GM10248 (cell line): ENCODE results near the gene UNC5C.

Source experiments
- CTCF ChIA-PET: fragments of 300-600 bp; sonication (Branson Sonifier 250); formaldehyde crosslinking; extraction: SDS; loops from one replicate; lab custom pipeline; 2021; ENCODE audit warnings: antibody characterized with exemption; lab: Yijun Ruan, JAX
- POLR2A ChIA-PET: fragments of 350-650 bp; sonication (Branson Sonifier 250); formaldehyde crosslinking; extraction: SDS; loops from one replicate; lab custom pipeline; 2020; ENCODE audit warnings: antibody characterized with exemption; lab: Yijun Ruan, JAX
- DNase-seq: peaks from one replicate; pipeline ENCODE4 v3.0.0; 2012; ENCODE audit errors: extremely low spot score
- TF ChIP-seq, protein P1 (sequence below): IDR thresholded peaks from 2 replicates; pipeline ENCODE4 v1.5.1; 2012; ENCODE audit warnings: mild to moderate bottlenecking, low read depth; ENCODE audit errors: extremely low read depth, missing control alignments, control extremely low read depth

UNC5C gene

DNA sequence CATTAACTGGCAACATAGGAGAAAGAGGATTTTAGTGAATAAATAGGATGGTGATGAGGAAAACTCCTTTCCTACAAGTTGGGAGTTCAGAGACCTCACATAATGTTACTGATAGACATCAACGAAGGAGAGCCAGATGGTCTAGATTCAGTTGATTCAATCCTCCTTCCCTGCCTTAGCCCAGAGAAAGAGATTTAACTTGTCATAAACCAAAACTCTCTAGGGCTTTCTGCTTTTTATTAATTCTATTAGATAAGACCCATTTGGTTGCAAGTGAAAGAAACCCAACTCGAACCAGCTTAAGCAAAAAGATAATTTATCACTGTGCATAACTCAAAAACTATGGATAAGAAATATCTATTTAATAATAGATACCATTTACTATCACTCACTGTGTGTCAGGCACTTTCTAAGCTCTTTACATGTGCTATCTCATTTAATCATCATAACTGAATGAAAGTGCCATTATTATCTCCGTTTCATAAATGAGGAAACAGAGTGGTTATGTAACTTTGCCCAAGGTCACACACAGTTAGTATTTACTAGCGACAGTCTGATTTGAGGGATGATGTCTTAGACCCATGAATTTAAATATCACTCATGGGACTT lies 4.3 kb upstream of the UNC5C start:
- ChIA-PET CTCF (no interaction called here), POLR2A (no interaction called here)
- DNase-seq, result no peak
- TF ChIP-seq, protein P1, sequence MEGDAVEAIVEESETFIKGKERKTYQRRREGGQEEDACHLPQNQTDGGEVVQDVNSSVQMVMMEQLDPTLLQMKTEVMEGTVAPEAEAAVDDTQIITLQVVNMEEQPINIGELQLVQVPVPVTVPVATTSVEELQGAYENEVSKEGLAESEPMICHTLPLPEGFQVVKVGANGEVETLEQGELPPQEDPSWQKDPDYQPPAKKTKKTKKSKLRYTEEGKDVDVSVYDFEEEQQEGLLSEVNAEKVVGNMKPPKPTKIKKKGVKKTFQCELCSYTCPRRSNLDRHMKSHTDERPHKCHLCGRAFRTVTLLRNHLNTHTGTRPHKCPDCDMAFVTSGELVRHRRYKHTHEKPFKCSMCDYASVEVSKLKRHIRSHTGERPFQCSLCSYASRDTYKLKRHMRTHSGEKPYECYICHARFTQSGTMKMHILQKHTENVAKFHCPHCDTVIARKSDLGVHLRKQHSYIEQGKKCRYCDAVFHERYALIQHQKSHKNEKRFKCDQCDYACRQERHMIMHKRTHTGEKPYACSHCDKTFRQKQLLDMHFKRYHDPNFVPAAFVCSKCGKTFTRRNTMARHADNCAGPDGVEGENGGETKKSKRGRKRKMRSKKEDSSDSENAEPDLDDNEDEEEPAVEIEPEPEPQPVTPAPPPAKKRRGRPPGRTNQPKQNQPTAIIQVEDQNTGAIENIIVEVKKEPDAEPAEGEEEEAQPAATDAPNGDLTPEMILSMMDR, result no peak

GRCh38 chr4:95551653-95552052 lies 2.9 kb upstream of the UNC5C start:
- POLR2A ChIA-PET, result no interaction called here
- TF ChIP-seq, protein P1, result no peak

DNA sequence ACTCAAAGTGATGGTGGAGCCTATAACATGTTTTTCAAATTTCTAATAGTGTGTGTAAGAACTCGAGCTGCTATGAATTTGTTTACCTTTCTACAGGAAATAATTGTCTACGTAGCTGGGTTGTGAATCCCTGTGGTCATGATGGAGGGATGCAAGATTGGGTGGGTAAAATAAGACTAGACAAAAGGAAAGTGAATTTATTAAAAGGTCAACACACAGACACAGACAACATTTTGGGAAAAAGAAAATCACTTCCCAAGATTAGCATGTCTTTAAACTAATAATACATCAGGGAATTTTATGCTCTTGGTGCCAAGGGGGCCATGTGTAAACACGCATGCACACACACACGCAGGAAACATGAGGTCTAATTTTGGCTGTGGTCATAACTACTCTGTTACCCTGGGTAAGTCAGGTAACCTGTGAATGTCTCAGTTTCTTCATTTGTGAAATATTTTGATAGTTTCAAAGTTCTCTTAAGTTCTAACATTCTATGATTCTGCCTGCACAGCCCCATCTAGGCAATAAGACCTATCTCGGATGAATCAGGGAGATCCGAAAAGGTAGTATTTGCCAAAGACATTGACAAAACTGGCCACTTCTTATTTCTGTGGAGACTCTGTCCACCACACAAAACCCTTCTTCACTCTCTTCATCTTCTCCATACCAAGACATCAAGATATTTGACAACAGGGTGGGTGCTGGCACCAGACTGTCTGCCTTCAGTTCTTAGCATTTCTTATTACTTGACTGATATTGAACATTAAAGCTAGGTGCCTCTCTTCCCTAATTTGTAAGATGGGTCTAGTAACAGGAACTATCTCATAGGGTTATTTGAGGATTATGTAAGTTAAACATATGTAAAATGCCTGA lies 1.6 kb upstream of the UNC5C start:
- no peak for DNase-seq
- CTCF ChIA-PET, result interaction anchor here (1.2 kb wide), 1 partner anchor 10 kb away, joined by 3 read pairs; no protein-coding TSS in a partner anchor
- POLR2A ChIA-PET, result no interaction called here
- TF ChIP-seq, protein P1, result no peak

More at GRCh38 chr4:95551653-95552052, 2.9 kb upstream of the UNC5C start:
- DNase-seq, result no peak
- CTCF ChIA-PET, result interaction anchor here (1.2 kb wide), 1 partner anchor 9 kb away, joined by 3 read pairs; no protein-coding TSS in a partner anchor

- CTCF ChIA-PET, result no interaction called here
- peak; percentile 57 for DNase-seq
- POLR2A ChIA-PET, result no interaction called here
- TF ChIP-seq, protein P1, result no peak
Observed at GRCh38 chr4:95549246-95550114, 707 bp upstream of the UNC5C start.

- ChIA-PET CTCF (no interaction called here), POLR2A (no interaction called here)
- TF ChIP-seq, protein P1, result no peak
- DNase-seq, result peak; percentile 15
Observed at GRCh38 chr4:95547715-95548471, 880 bp downstream of the UNC5C start.
